K562 (cell line): ENCODE data around the gene DCAF16.

Source experiments
- CTCF ChIP-seq, 3 experiments: IDR thresholded peaks in 2 of 3; conservative IDR thresholded peaks in 1 of 3; 2 replicates each; pipeline ENCODE4 v1.5.1; 2011 to 2012; ENCODE audit warnings: low read length in 3 of 3, mild to moderate bottlenecking in 3 of 3, control low read depth in 2 of 3, improper control_type of control experiment in 1 of 3, inconsistent platforms in 1 of 3, low read depth in 1 of 3, mixed read lengths in 1 of 3, moderate library complexity in 1 of 3; ENCODE audit not compliant: insufficient read depth in 2 of 3
- FOSL1 ChIP-seq: fragments of 200-800 bp; sonication (Bioruptor generic); conservative IDR thresholded peaks from 2 replicates; pipeline ENCODE4 v1.6.1; 2016; ENCODE audit warnings: missing genetic modification characterization, missing compliant biosample characterization
- HINFP ChIP-seq: fragments of 450-650 bp; conservative IDR thresholded peaks from 2 replicates; pipeline ENCODE4 v1.6.1; 2016; ENCODE audit warnings: missing genetic modification characterization, low read depth, mild to moderate bottlenecking, control low read depth, missing compliant biosample characterization
- RBBP5 ChIP-seq: fragments of 200-600 bp; sonication (generic); IDR thresholded peaks from 2 replicates; pipeline ENCODE4 v1.6.1; 2012; ENCODE audit warnings: borderline replicate concordance, mild to moderate bottlenecking, low read length, control low read depth, inconsistent platforms; ENCODE audit not compliant: insufficient read depth, poor library complexity, severe bottlenecking
- RCOR1 ChIP-seq, 2 experiments: IDR thresholded peaks; 2 replicates each; pipeline ENCODE4 v1.6.1; 2012; ENCODE audit warnings: low read depth in 2 of 2, low read length in 2 of 2, borderline replicate concordance in 1 of 2, improper control_type of control experiment in 1 of 2

- TF ChIP-seq RCOR1 (IDR thresholded peaks at IDR 0.05; ENCODE audit: borderline replicate concordance in 1 of 2, low read depth in 2 of 2, low read length in 2 of 2) = no peak
- no peak for TF ChIP-seq HINFP (tag)
- no peak for TF ChIP-seq RBBP5
- no peak for TF ChIP-seq FOSL1 (tag)
- TF ChIP-seq CTCF (IDR thresholded peaks at IDR 0.05 in 2 of 3, conservative IDR thresholded peaks at IDR 0.05 in 1 of 3; ENCODE audit: insufficient read depth in 2 of 3, low read depth in 1 of 3, low read length in 3 of 3) = no peak
These were observed 12.7 kb downstream of the DCAF16 start for GRCh38 chr4:17797808-17798207.
